ENCODE results near the gene CHST2.

GRCh38 chr3:143070977-143071551, 48.5 kb upstream of the CHST2 start:
- TF ChIP-seq POLR2A (IDR thresholded peaks at IDR 0.05; ENCODE audit: low read depth) (no peak), CTCF (IDR thresholded peaks at IDR 0.05) (no peak), POLR2AphosphoS5 (IDR thresholded peaks at IDR 0.05) (no peak), EP300 (IDR thresholded peaks at IDR 0.05) (no peak)

Measured in esophagus muscularis mucosa (tissue), 4 donors.